OCI-LY1 (cell line): Measurements from ENCODE around the gene PRSS2.

Source experiments
- H2AFZ ChIP-seq: fragments of 200-600 bp; sonication (generic), shearing (Covaris generic); 2 replicates; pipeline ENCODE4 v1.6.0; 2014; ENCODE audit warnings: antibody characterized with exemption, mild to moderate bottlenecking, low read length
- H3F3A ChIP-seq: fragments of 200-600 bp; sonication (generic), shearing (Covaris generic); 2 replicates; pipeline ENCODE4 v1.6.0; 2014; ENCODE audit warnings: mild to moderate bottlenecking, antibody characterized with exemption, low read length, moderate library complexity; ENCODE audit not compliant: insufficient read depth
- H3K27ac ChIP-seq: fragments of 200-600 bp; sonication (generic); 2 replicates; pipeline ENCODE4 v1.5.1; 2014; ENCODE audit warnings: low read length, mixed run types, mild to moderate bottlenecking, low read depth; ENCODE audit not compliant: poor library complexity, severe bottlenecking
- H3K27me3 ChIP-seq: fragments of 200-600 bp; sonication (generic); 2 replicates; pipeline ENCODE4 v1.6.0; 2014; ENCODE audit warnings: antibody characterized with exemption, mild to moderate bottlenecking, low read length, moderate library complexity; ENCODE audit not compliant: insufficient read depth
- H3K36me3 ChIP-seq: fragments of 200-600 bp; sonication (generic); 2 replicates; pipeline ENCODE4 v1.6.1; 2014; ENCODE audit warnings: mild to moderate bottlenecking, antibody characterized with exemption, low read length, moderate library complexity, mixed read lengths; ENCODE audit not compliant: insufficient read depth
- H3K4me1 ChIP-seq: fragments of 200-600 bp; sonication (generic); 2 replicates; pipeline ENCODE4 v1.5.1; 2014; ENCODE audit warnings: mild to moderate bottlenecking, low read length, moderate library complexity; ENCODE audit not compliant: insufficient read depth, severe bottlenecking
- H3K4me2 ChIP-seq: fragments of 200-600 bp; sonication (generic), shearing (Covaris generic); 2 replicates; pipeline ENCODE4 v1.6.1; 2014; ENCODE audit warnings: low read length
- H3K4me3 ChIP-seq: fragments of 200-600 bp; sonication (generic); 2 replicates; pipeline ENCODE4 v1.5.1; 2014; ENCODE audit warnings: low read length, low read depth, mild to moderate bottlenecking, mixed read lengths; ENCODE audit not compliant: poor library complexity, severe bottlenecking
- H3K79me2 ChIP-seq: fragments of 200-600 bp; shearing (Covaris generic); 2 replicates; pipeline ENCODE4 v1.6.1; 2016; ENCODE audit warnings: mixed run types, low read length, mixed read lengths; ENCODE audit not compliant: insufficient read depth
- H3K9ac ChIP-seq: fragments of 200-600 bp; sonication (generic), shearing (Covaris generic); 2 replicates; pipeline ENCODE4 v1.6.1; 2014; ENCODE audit warnings: mild to moderate bottlenecking, low read length, mixed read lengths
- H3K9me2 ChIP-seq: fragments of 200-600 bp; sonication (generic), shearing (Covaris generic); 2 replicates; pipeline ENCODE4 v1.6.1; 2014; ENCODE audit warnings: low read depth, mild to moderate bottlenecking, low read length, mixed read lengths
- H3K9me3 ChIP-seq: fragments of 200-600 bp; shearing (Covaris generic); 2 replicates; pipeline ENCODE4 v1.6.1; 2014; ENCODE audit warnings: low read length, mixed read lengths
- H4K20me1 ChIP-seq: fragments of 200-600 bp; sonication (generic), shearing (Covaris generic); 2 replicates; pipeline ENCODE4 v1.6.0; 2016; ENCODE audit warnings: mild to moderate bottlenecking, low read length; ENCODE audit not compliant: insufficient read depth
- EZH2 ChIP-seq: fragments of 200-600 bp; sonication (generic), shearing (Covaris generic); IDR thresholded peaks from 2 replicates; pipeline ENCODE4 v1.8.0; 2017; ENCODE audit warnings: borderline replicate concordance, mixed run types, mild to moderate bottlenecking, antibody characterized with exemption, low read length, moderate library complexity, mixed read lengths
- TF ChIP-seq, protein P1 (sequence below): fragments of 200-600 bp; sonication (generic), shearing (Covaris generic); IDR thresholded peaks from 2 replicates; pipeline ENCODE4 v1.5.1; 2017; ENCODE audit warnings: mild to moderate bottlenecking, antibody characterized with exemption, low read length, moderate library complexity, mixed read lengths

PRSS2 gene

DNA sequence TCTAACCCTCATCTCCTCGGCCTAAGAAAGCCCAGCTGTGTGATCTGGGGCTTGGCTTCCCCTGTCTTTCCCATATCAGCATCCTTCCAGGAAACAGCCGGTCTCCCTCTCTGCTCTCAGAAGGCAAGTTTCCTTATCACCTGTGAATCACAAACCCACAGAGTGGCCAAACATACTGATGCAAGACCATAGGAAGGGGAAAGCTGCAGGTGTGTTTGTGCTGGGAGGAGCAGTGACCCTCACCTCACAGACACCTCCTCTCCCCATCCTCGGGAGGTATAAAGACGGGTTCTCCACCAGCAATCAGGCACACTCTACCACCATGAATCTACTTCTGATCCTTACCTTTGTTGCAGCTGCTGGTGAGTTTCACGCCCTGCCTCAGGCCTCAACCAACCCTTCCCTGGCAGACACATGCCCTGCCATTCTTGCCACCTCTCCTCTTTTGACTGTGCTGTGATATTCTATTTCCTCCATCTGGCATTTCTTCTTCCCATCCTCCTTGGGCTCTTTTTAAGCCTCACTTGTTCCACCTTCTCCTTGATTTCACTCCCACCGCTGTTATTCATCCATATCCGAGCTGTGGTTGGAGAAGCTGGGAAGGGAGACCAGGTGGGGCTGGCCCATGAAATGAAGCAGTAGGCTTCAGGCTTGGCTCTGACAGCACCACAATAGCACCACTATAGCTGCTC lies at the start of gene PRSS2:
PRSS2 (plus strand) TSS at position 310 of the 692 bp plus-strand sequence; CDS start at position 323, 13 bp downstream.
- no peaks in the 10 kb centered on the region for H3K9me2 ChIP-seq
- no peak within 1 kb of the TSS for H3K4me2 ChIP-seq
- H2AFZ ChIP-seq, result no peak within 1 kb of the TSS
- no peak within 1 kb of the TSS for H3K27ac ChIP-seq
- no peaks in the 10 kb centered on the region for H3K27me3 ChIP-seq
- no peak within 1 kb of the TSS for H3K9ac ChIP-seq
- peaks cover 15% of the 10 kb centered on the region for H3K4me1 ChIP-seq
- no peak within 1 kb of the TSS for H3K4me3 ChIP-seq
- no peaks in the 10 kb centered on the region for H3K9me3 ChIP-seq
- H3K36me3 ChIP-seq, result no peaks in the 10 kb centered on the region
- no peaks in the 10 kb centered on the region for H3K79me2 ChIP-seq
- no peaks in the 10 kb centered on the region for H3F3A ChIP-seq
- TF ChIP-seq, protein P1, sequence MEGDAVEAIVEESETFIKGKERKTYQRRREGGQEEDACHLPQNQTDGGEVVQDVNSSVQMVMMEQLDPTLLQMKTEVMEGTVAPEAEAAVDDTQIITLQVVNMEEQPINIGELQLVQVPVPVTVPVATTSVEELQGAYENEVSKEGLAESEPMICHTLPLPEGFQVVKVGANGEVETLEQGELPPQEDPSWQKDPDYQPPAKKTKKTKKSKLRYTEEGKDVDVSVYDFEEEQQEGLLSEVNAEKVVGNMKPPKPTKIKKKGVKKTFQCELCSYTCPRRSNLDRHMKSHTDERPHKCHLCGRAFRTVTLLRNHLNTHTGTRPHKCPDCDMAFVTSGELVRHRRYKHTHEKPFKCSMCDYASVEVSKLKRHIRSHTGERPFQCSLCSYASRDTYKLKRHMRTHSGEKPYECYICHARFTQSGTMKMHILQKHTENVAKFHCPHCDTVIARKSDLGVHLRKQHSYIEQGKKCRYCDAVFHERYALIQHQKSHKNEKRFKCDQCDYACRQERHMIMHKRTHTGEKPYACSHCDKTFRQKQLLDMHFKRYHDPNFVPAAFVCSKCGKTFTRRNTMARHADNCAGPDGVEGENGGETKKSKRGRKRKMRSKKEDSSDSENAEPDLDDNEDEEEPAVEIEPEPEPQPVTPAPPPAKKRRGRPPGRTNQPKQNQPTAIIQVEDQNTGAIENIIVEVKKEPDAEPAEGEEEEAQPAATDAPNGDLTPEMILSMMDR, result no peak
- no peaks in the 10 kb centered on the region for H4K20me1 ChIP-seq

DNA sequence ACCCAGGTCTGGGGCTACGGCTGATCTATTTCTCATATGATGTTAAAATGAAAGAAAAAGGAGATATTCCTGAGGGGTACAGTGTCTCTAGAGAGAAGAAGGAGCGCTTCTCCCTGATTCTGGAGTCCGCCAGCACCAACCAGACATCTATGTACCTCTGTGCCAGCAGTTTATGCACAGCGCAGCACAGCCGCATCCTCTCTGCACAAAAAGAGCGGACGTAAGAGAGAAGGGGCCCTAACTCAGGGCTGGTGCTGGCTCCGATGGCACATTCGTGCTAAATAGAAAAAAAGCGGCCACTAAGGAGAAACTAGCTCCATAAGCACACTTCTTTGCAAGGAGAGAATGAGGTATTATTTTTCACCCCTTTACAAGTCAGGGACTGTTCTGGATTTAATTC lies 49.8 kb upstream of the PRSS2 start:
- H3K36me3 ChIP-seq, result no peaks in the 10 kb centered on the region
- no peaks in the 10 kb centered on the region for H3K4me1 ChIP-seq
- no peaks in the 10 kb centered on the region for H3K79me2 ChIP-seq
- H3K4me2 ChIP-seq, result no peak overlapping the region
- TF ChIP-seq, protein P1, result no peak
- no peak overlapping the region for H3K27ac ChIP-seq
- no peak overlapping the region for H3K4me3 ChIP-seq
- H4K20me1 ChIP-seq, result 0 out of 2 replicates have a peak, but pooled peaks cover 3% of the 10 kb centered on the region
- H3K27me3 ChIP-seq, result no peaks in the 10 kb centered on the region
- H3F3A ChIP-seq, result no peaks in the 10 kb centered on the region
- no peaks in the 10 kb centered on the region for H3K9me2 ChIP-seq
- H3K9ac ChIP-seq, result no peak overlapping the region
- H2AFZ ChIP-seq, result no peak overlapping the region
- H3K9me3 ChIP-seq, result no peaks in the 10 kb centered on the region

DNA sequence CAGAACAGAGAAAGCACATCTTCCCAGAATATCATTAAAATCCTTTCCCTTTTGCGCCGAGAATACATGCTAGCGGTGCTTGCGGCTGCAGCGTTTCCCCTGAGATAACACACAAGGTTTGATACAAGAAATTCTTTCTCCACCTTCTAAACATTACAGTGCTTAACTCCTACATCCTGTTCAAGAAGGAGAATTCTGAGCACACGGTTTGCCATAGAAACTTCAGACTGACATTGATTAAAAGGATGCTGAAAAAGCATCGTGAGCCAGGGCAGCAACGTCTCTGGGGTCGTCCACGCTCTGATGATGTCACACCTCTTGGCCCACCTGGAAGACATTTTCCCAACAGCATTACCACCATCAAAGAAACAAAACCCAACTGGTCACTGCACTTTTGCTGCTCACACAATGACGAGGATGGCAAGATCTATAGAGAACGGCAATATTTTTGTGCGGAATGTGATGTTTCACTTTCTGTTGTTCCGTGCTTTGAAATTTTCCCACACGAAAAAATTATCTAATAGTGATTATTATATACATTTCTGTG lies 48.4 kb upstream of the PRSS2 start:
- H3K4me2 ChIP-seq, result no peak overlapping the region
- H3K9me2 ChIP-seq, result no peaks in the 10 kb centered on the region
- H3K4me1 ChIP-seq, result no peaks in the 10 kb centered on the region
- TF ChIP-seq, protein P1, result no peak
- no peak for TF ChIP-seq EZH2
- H3K36me3 ChIP-seq, result no peaks in the 10 kb centered on the region
- H3K4me3 ChIP-seq, result no peak overlapping the region
- H3K79me2 ChIP-seq, result no peaks in the 10 kb centered on the region
- no peaks in the 10 kb centered on the region for H3F3A ChIP-seq
- no peak overlapping the region for H2AFZ ChIP-seq
- no peak overlapping the region for H3K9ac ChIP-seq
- H3K9me3 ChIP-seq, result no peaks in the 10 kb centered on the region
- H3K27ac ChIP-seq, result no peak overlapping the region
- 0 out of 2 replicates have a peak, but pooled peaks cover 3% of the 10 kb centered on the region for H4K20me1 ChIP-seq
- H3K27me3 ChIP-seq, result no peaks in the 10 kb centered on the region
